Nephron (organoid): ENCODE data around the gene GANC.

Experiments
- H3K27ac Mint-ChIP-seq, 3 experiments: 2 replicates each; pipeline ENCODE4 v1.8.0; 2020; ENCODE audit warnings: mixed read lengths in 3 of 3, mild to moderate bottlenecking in 2 of 3, moderate library complexity in 1 of 3
- H3K27me3 Mint-ChIP-seq: 2 replicates; pipeline ENCODE4 v1.8.0; 2021; ENCODE audit warnings: low read depth, mild to moderate bottlenecking, moderate library complexity, mixed read lengths
- H3K36me3 Mint-ChIP-seq: 2 replicates; pipeline ENCODE4 v1.8.0; 2020; ENCODE audit warnings: low read depth, mixed read lengths
- H3K4me1 Mint-ChIP-seq: 2 replicates; pipeline ENCODE4 v1.8.0; 2020; ENCODE audit warnings: mixed read lengths
- H3K4me3 Mint-ChIP-seq, 3 experiments: 2 replicates each; pipeline ENCODE4 v1.8.0; 2020; ENCODE audit warnings: mild to moderate bottlenecking in 3 of 3, mixed read lengths in 3 of 3, moderate library complexity in 2 of 3
- H3K9me3 Mint-ChIP-seq: 2 replicates; pipeline ENCODE4 v1.8.0; 2020; ENCODE audit warnings: mixed read lengths
- CTCF ChIP-seq, 3 experiments: fragments of 200-600 bp; sonication (generic); IDR thresholded peaks; one replicate each; pipeline ENCODE4 v1.5.0; 2021; ENCODE audit warnings: antibody characterized with exemption in 3 of 3; ENCODE audit not compliant: unreplicated experiment in 3 of 3

GANC gene

DNA sequence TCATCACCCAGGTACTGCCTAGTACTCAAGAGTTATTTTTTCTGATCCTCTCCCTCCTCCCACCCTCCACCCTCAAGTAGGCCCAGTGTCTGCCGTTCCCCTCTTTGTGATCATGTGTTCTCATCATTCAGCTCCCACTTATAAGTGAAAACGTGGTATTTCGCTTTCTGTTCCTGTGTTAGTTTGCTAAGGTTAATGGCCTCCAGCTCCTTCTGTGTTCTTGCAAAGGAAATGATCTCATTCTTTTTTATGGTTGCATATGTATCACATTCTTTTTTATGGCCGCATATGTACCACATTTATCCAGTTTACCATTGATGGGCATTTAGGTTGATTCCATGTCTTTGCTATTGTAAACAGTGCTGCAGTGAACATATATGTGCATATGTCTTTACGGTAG, 8.2 kb upstream of the GANC start:
- Mint-ChIP-seq H3K27ac (no peak overlapping the region), H3K4me1 (peaks cover 5% of the 10 kb centered on the region), H3K27me3 (no peaks in the 10 kb centered on the region), H3K9me3 (no peaks in the 10 kb centered on the region), H3K36me3 (peaks cover 69% of the 10 kb centered on the region), H3K4me3 (no peak overlapping the region)
- no peak for TF ChIP-seq CTCF (IDR thresholded peaks at IDR 0.05; ENCODE audit: unreplicated experiment in 3 of 3)

GRCh38 chr15:42267286-42267685, 5.7 kb upstream of the GANC start:
- Mint-ChIP-seq H3K27ac (no peak overlapping the region), H3K4me1 (peaks cover 20% of the 10 kb centered on the region), H3K9me3 (no peaks in the 10 kb centered on the region), H3K27me3 (no peaks in the 10 kb centered on the region), H3K4me3 (no peak overlapping the region), H3K36me3 (peaks cover 58% of the 10 kb centered on the region)
- no peak for TF ChIP-seq CTCF (IDR thresholded peaks at IDR 0.05; ENCODE audit: unreplicated experiment in 3 of 3)

- Mint-ChIP-seq H3K27ac (peak overlapping the region in 1 of 3 experiments; percentile 31), H3K4me1 (peaks cover 36% of the 10 kb centered on the region), H3K27me3 (no peaks in the 10 kb centered on the region), H3K36me3 (peaks cover 27% of the 10 kb centered on the region), H3K4me3 (peak overlapping the region; percentile 61 to 76 (median 75)), H3K9me3 (no peaks in the 10 kb centered on the region)
- no peak for TF ChIP-seq CTCF (IDR thresholded peaks at IDR 0.05; ENCODE audit: unreplicated experiment in 3 of 3)
Measured at GRCh38 chr15:42270551-42270950, 2.5 kb upstream of the GANC start.

DNA sequence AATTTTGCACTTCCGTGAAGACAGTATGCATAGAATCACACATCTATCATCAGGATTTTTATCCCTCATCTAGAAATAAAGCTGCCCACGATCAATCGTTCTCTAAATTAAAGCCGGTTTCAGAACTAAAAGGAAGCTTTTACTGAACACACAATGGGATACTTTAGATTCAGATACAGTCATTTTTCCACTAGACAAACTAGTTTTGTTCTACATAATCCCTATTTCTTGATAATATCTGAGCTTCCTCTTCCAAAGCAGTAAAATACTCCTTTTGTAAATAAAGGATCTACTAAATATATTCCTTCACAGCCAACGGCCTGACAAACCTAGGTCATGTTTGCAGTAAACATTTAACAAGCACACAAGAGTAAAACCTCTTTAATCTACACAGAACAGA, 2.0 kb upstream of the GANC start:
- Mint-ChIP-seq H3K9me3 (no peaks in the 10 kb centered on the region), H3K36me3 (peaks cover 23% of the 10 kb centered on the region), H3K4me1 (peaks cover 41% of the 10 kb centered on the region), H3K27me3 (no peaks in the 10 kb centered on the region), H3K27ac (peak overlapping the region; percentile 15 to 48 (median 31)), H3K4me3 (peak overlapping the region; percentile 61 to 76 (median 75))
- TF ChIP-seq CTCF (IDR thresholded peaks at IDR 0.05; ENCODE audit: unreplicated experiment in 3 of 3) = no peak

GRCh38 chr15:42273900-42274701, 1.1 kb downstream of the GANC start:
- TF ChIP-seq CTCF (IDR thresholded peaks at IDR 0.05; ENCODE audit: unreplicated experiment in 3 of 3) = no peak
- Mint-ChIP-seq H3K27ac (peak overlapping the region; percentile 99 to 100 (median 100)), H3K4me1 (peaks cover 38% of the 10 kb centered on the region), H3K9me3 (no peaks in the 10 kb centered on the region), H3K27me3 (no peaks in the 10 kb centered on the region), H3K36me3 (peaks cover 12% of the 10 kb centered on the region), H3K4me3 (peak overlapping the region; percentile 98 to 99 (median 98))

GRCh38 chr15:42274702-42274989, 1.6 kb downstream of the GANC start:
- peaks cover 8% of the 10 kb centered on the region for H3K36me3 Mint-ChIP-seq
- H3K27me3 Mint-ChIP-seq = no peaks in the 10 kb centered on the region
- peak overlapping the region; percentile 98 to 99 (median 98) for H3K4me3 Mint-ChIP-seq
- H3K9me3 Mint-ChIP-seq = no peaks in the 10 kb centered on the region
- H3K4me1 Mint-ChIP-seq = peaks cover 38% of the 10 kb centered on the region
- no peak for TF ChIP-seq CTCF (IDR thresholded peaks at IDR 0.05; ENCODE audit: unreplicated experiment in 3 of 3)
- H3K27ac Mint-ChIP-seq = peak overlapping the region; percentile 99 to 100 (median 100)
